CD14-positive monocyte (primary cell): Measurements from ENCODE around the gene CKMT2. TPM values are rescaled to one million over a fixed set of nuclear protein-coding genes. Genes with fewer than 3 reads are reported as not detected.

Source experiments
- DNase-seq, 3 donors: peaks; one replicate each; pipeline ENCODE4 v3.0.0-alpha.2; 2011 to 2022
- H2AFZ ChIP-seq: 2 replicates; pipeline ENCODE4 v1.6.0; 2012; ENCODE audit warnings: mild to moderate bottlenecking, low read depth, low read length, inconsistent platforms; ENCODE audit not compliant: insufficient read depth, poor library complexity, severe bottlenecking
- H3K27ac ChIP-seq, 2 donors: 1 replicate in 1 of 2; 2 replicates in 1 of 2; pipeline ENCODE4 v1.5.1; 2012 to 2013; ENCODE audit warnings: low read length in 2 of 2, control low read depth in 1 of 2, inconsistent platforms in 1 of 2, low read depth in 1 of 2, mild to moderate bottlenecking in 1 of 2
- H3K27me3 ChIP-seq, 2 donors: one replicate each; pipeline versions ENCODE4 v1.6.0 to v1.6.1; 2011 to 2013; ENCODE audit warnings: low read length in 2 of 2; ENCODE audit not compliant: control insufficient read depth in 2 of 2, insufficient read depth in 2 of 2
- H3K36me3 ChIP-seq, 2 donors: replicated peaks in 1 of 2; 1 replicate in 1 of 2; 2 replicates in 1 of 2; pipeline versions ENCODE4 v1.5.1 to v1.6.1; 2012 to 2013; ENCODE audit warnings: low read length in 2 of 2, control low read depth in 1 of 2, inconsistent platforms in 1 of 2, mild to moderate bottlenecking in 1 of 2; ENCODE audit not compliant: insufficient read depth in 2 of 2, control insufficient read depth in 1 of 2
- H3K4me1 ChIP-seq, 2 donors: 1 replicate in 1 of 2; 2 replicates in 1 of 2; pipeline versions ENCODE4 v1.5.1 to v1.6.1; 2012 to 2013; ENCODE audit warnings: low read length in 2 of 2, control low read depth in 1 of 2, inconsistent platforms in 1 of 2, mild to moderate bottlenecking in 1 of 2, moderate library complexity in 1 of 2; ENCODE audit not compliant: insufficient read depth in 2 of 2, control insufficient read depth in 1 of 2
- H3K4me2 ChIP-seq: replicated peaks from 2 replicates; pipeline ENCODE3; 2012; ENCODE audit warnings: low read length, moderate library complexity, mild to moderate bottlenecking; ENCODE audit not compliant: poor library complexity, severe bottlenecking; ENCODE audit errors: extremely low read depth
- H3K4me3 ChIP-seq, 3 experiments: fragments of 200-600 bp in 1 of 3; sonication (generic) in 1 of 3; replicated peaks in 1 of 3; 1 replicate in 2 of 3; 2 replicates in 1 of 3; pipeline ENCODE4 v1.5.1; 2011 to 2013; ENCODE audit warnings: low read length in 3 of 3, mild to moderate bottlenecking in 3 of 3, control low read depth in 2 of 3, low read depth in 2 of 3, inconsistent platforms in 1 of 3, moderate library complexity in 1 of 3
- H3K79me2 ChIP-seq: 2 replicates; pipeline ENCODE4 v1.6.0; 2012; ENCODE audit warnings: mild to moderate bottlenecking, control low read depth, inconsistent platforms, low read length, moderate library complexity; ENCODE audit not compliant: insufficient read depth
- H3K9ac ChIP-seq: 2 replicates; pipeline ENCODE4 v1.6.0; 2017; ENCODE audit warnings: low read length, mild to moderate bottlenecking; ENCODE audit not compliant: insufficient read depth, poor library complexity, severe bottlenecking
- H3K9me3 ChIP-seq, 2 donors: replicated peaks in 1 of 2; 1 replicate in 1 of 2; 2 replicates in 1 of 2; pipeline versions ENCODE4 v1.5.1 to v1.6.1; 2012 to 2013; ENCODE audit warnings: low read length in 2 of 2, control low read depth in 1 of 2; ENCODE audit not compliant: control insufficient read depth in 1 of 2, insufficient read depth in 1 of 2
- H4K20me1 ChIP-seq: 2 replicates; pipeline ENCODE4 v1.6.0; 2012; ENCODE audit warnings: mild to moderate bottlenecking, low read length, control low read depth, moderate library complexity; ENCODE audit not compliant: insufficient read depth
- H3K27ac Mint-ChIP-seq, 7 donors: one replicate each; pipeline ENCODE4 v1.8.0; 2020; ENCODE audit warnings: mild to moderate bottlenecking in 7 of 7, mixed read lengths in 7 of 7, moderate library complexity in 6 of 7, inconsistent platforms in 2 of 7
- H3K27me3 Mint-ChIP-seq, 3 donors: one replicate each; pipeline ENCODE4 v1.8.0; 2021 to 2022; ENCODE audit warnings: low read depth in 3 of 3, mild to moderate bottlenecking in 3 of 3, mixed read lengths in 3 of 3, moderate library complexity in 3 of 3, inconsistent platforms in 1 of 3
- H3K36me3 Mint-ChIP-seq, 2 donors: one replicate each; pipeline ENCODE4 v1.8.0; 2020; ENCODE audit warnings: mixed read lengths in 2 of 2, inconsistent platforms in 1 of 2, mild to moderate bottlenecking in 1 of 2
- H3K4me1 Mint-ChIP-seq: one replicate; pipeline ENCODE4 v1.8.0; 2020; ENCODE audit warnings: mild to moderate bottlenecking, mixed read lengths
- H3K4me3 Mint-ChIP-seq, 2 donors: one replicate each; pipeline ENCODE4 v1.8.0; 2020; ENCODE audit warnings: mild to moderate bottlenecking in 2 of 2, mixed read lengths in 2 of 2, moderate library complexity in 1 of 2
- H3K9me3 Mint-ChIP-seq, 7 donors: one replicate each; pipeline ENCODE4 v1.8.0; 2020 to 2022; ENCODE audit warnings: mixed read lengths in 7 of 7, mild to moderate bottlenecking in 6 of 7, moderate library complexity in 6 of 7, inconsistent platforms in 2 of 7
- WGBS: methylation state at CpG from one replicate; pipeline ENCODE4 v1.1.5; 2013; ENCODE audit warnings: missing lambda C conversion rate; ENCODE audit not compliant: insufficient coverage; 5-methylcytosine and 5-hydroxymethylcytosine counted together
- intact Hi-C, 2 donors: fragments of 100-400 bp; cut with micrococcal nuclease; formaldehyde crosslinking; loops; one replicate each; pipeline versions ENCODE4 v1.15.0 to v1.15.1; 2023
- polyA plus RNA-seq, 3 donors: library from polyadenylated mRNA; depleted of rRNA in 1 of 3; unstranded in 2 of 3; stranded (reverse) in 1 of 3; fragments of 300-500 nt in 2 of 3; fragments of >200 nt in 1 of 3; fragmentation: Illumina TruSeq in 2 of 3; gene quantifications; 1 replicate in 2 of 3; 2 replicates in 1 of 3; pipeline ENCODE4 v1.2.3, GENCODE V29; 2012 to 2021
- TF ChIP-seq, protein P1 (sequence below): fragments of 200-600 bp; IDR thresholded peaks from one replicate; pipeline ENCODE4 v1.8.0; 2022; ENCODE audit warnings: antibody characterized with exemption, mild to moderate bottlenecking

Gene CKMT2
- polyA plus RNA-seq, 3 donors: not detected

DNA sequence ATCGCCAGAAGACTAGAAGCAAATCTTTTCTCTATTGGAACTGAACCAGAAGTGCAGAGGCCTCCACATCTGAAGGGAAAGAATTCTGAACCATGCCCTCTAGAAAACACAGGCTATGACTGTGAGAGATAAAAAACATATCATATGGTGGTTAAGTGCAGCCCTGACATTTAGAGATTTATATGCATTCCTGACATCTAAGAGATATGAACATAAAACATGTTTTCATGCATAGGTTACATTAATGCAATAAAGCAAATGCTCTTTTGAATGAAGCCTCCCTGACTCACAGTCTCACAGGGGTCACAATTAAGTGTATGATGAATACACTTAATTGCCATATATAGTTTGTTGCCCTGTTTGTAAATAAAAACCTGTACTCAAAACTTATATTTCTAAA, 28.9 kb upstream of the CKMT2 start:
- TF ChIP-seq, protein P1, sequence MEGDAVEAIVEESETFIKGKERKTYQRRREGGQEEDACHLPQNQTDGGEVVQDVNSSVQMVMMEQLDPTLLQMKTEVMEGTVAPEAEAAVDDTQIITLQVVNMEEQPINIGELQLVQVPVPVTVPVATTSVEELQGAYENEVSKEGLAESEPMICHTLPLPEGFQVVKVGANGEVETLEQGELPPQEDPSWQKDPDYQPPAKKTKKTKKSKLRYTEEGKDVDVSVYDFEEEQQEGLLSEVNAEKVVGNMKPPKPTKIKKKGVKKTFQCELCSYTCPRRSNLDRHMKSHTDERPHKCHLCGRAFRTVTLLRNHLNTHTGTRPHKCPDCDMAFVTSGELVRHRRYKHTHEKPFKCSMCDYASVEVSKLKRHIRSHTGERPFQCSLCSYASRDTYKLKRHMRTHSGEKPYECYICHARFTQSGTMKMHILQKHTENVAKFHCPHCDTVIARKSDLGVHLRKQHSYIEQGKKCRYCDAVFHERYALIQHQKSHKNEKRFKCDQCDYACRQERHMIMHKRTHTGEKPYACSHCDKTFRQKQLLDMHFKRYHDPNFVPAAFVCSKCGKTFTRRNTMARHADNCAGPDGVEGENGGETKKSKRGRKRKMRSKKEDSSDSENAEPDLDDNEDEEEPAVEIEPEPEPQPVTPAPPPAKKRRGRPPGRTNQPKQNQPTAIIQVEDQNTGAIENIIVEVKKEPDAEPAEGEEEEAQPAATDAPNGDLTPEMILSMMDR: no peak
- no peaks in the 10 kb centered on the region for H4K20me1 ChIP-seq
- no peak overlapping the region for H2AFZ ChIP-seq
- Mint-ChIP-seq H3K27ac (no peak overlapping the region), H3K27me3 (peaks cover 0 to 2% (median 2%) of the 10 kb centered on the region in 3 donors), H3K4me1 (no peaks in the 10 kb centered on the region), H3K36me3 (no peaks in the 10 kb centered on the region), H3K9me3 (no peaks in the 10 kb centered on the region), H3K4me3 (no peak overlapping the region)
- H3K4me1 ChIP-seq: no peaks in the 10 kb centered on the region
- H3K27ac ChIP-seq: no peak overlapping the region
- no peak overlapping the region for H3K9ac ChIP-seq
- no peaks in the 10 kb centered on the region for H3K79me2 ChIP-seq
- no peak for DNase-seq
- no peaks in the 10 kb centered on the region for H3K36me3 ChIP-seq
- intact Hi-C loops: no loop called here
- no peak overlapping the region for H3K4me2 ChIP-seq
- no peaks in the 10 kb centered on the region for H3K27me3 ChIP-seq
- no peaks in the 10 kb centered on the region for H3K9me3 ChIP-seq
- no peak overlapping the region for H3K4me3 ChIP-seq
- WGBS: 100% methylated on average over 1 of the region's 1 CpG

DNA sequence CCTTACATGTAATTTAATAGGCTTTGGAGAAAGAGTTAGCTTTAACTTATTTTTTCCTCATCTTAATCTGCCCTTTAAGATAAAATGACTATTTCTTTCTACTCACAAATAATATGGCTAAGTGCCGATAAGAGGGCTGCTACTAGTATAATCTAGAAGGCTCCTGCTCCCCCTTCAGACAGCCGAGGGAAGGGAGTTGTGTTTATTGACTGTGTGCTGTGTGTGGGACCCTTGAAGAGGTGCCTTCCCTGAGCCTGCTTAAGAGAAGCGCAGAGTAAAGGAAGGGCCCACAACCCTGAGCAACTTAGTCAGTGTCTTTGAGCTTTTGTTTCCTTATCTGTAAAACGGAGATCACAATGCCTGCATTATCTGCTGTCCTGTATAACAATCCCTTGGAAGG, 28.1 kb upstream of the CKMT2 start:
- WGBS: 100% methylated on average over 2 of the region's 4 CpGs
- H3K79me2 ChIP-seq: no peaks in the 10 kb centered on the region
- H3K9me3 Mint-ChIP-seq: no peaks in the 10 kb centered on the region
- no peaks in the 10 kb centered on the region for H3K36me3 Mint-ChIP-seq
- no peak overlapping the region for H2AFZ ChIP-seq
- no peaks in the 10 kb centered on the region for H3K27me3 ChIP-seq
- no peak overlapping the region for H3K4me2 ChIP-seq
- H3K27ac Mint-ChIP-seq: no peak overlapping the region
- H4K20me1 ChIP-seq: no peaks in the 10 kb centered on the region
- no peak for DNase-seq
- intact Hi-C loops: no loop called here
- no peaks in the 10 kb centered on the region for H3K4me1 ChIP-seq
- no peak overlapping the region for H3K27ac ChIP-seq
- no peak overlapping the region for H3K9ac ChIP-seq
- no peaks in the 10 kb centered on the region for H3K9me3 ChIP-seq
- no peaks in the 10 kb centered on the region for H3K4me1 Mint-ChIP-seq
- TF ChIP-seq, protein P1: no peak
- H3K27me3 Mint-ChIP-seq: peaks cover 0 to 2% (median 2%) of the 10 kb centered on the region in 3 donors
- no peak overlapping the region for H3K4me3 Mint-ChIP-seq
- no peak overlapping the region for H3K4me3 ChIP-seq
- no peaks in the 10 kb centered on the region for H3K36me3 ChIP-seq
